Progenitor cell of endocrine pancreas (in vitro differentiated cells): Measurements from ENCODE around the gene IPPK. TPM values are rescaled to one million over a fixed set of nuclear protein-coding genes. Genes with fewer than 3 reads are reported as not detected.
"Not testable (repeated sequence)": the region's sequence is repeated elsewhere in the genome, so short reads cannot be mapped to it uniquely, and the experiment has no call there.

Source experiments
- DNase-seq: peaks from one replicate; pipeline ENCODE4 v3.0.0; 2021; ENCODE audit warnings: low spot score; ENCODE audit not compliant: unreplicated experiment
- H3K27ac Mint-ChIP-seq: 2 replicates; pipeline ENCODE4 v1.8.0; 2021; ENCODE audit warnings: mild to moderate bottlenecking, moderate library complexity, mixed read lengths
- H3K27me3 Mint-ChIP-seq: 2 replicates; pipeline ENCODE4 v1.8.0; 2021; ENCODE audit warnings: mixed read lengths
- H3K36me3 Mint-ChIP-seq: 2 replicates; pipeline ENCODE4 v1.8.0; 2022; ENCODE audit warnings: mixed read lengths; ENCODE audit not compliant: insufficient read depth
- H3K4me1 Mint-ChIP-seq: 2 replicates; pipeline ENCODE4 v1.8.0; 2021; ENCODE audit warnings: low read depth, mixed read lengths
- H3K4me3 Mint-ChIP-seq: 2 replicates; pipeline ENCODE4 v1.8.0; 2021; ENCODE audit warnings: low read depth, mild to moderate bottlenecking, moderate library complexity, mixed read lengths
- H3K9me3 Mint-ChIP-seq: 2 replicates; pipeline ENCODE4 v1.8.0; 2021; ENCODE audit warnings: low read depth, mixed read lengths
- total RNA-seq: library from RNA; stranded (reverse); gene quantifications from 2 replicates; pipeline ENCODE4 v1.2.1, GENCODE V29; 2021
- TF ChIP-seq, protein P1 (sequence below): fragments of 200-600 bp; sonication (generic); IDR thresholded peaks from one replicate; pipeline ENCODE4 v1.5.0; 2021; ENCODE audit warnings: antibody characterized with exemption, mild to moderate bottlenecking; ENCODE audit not compliant: unreplicated experiment

The IPPK gene
- total RNA-seq, 1 donor from 2014 or later: 10.2 TPM

GRCh38 chr9:92576175-92576574 lies 93.8 kb downstream of the IPPK start:
- no peak for DNase-seq
- Mint-ChIP-seq H3K27ac (no peak overlapping the region), H3K36me3 (no peaks in the 10 kb centered on the region), H3K4me1 (no peaks in the 10 kb centered on the region), H3K27me3 (no peaks in the 10 kb centered on the region), H3K4me3 (no peak overlapping the region), H3K9me3 (peaks cover 7% of the 10 kb centered on the region)
- TF ChIP-seq, protein P1, sequence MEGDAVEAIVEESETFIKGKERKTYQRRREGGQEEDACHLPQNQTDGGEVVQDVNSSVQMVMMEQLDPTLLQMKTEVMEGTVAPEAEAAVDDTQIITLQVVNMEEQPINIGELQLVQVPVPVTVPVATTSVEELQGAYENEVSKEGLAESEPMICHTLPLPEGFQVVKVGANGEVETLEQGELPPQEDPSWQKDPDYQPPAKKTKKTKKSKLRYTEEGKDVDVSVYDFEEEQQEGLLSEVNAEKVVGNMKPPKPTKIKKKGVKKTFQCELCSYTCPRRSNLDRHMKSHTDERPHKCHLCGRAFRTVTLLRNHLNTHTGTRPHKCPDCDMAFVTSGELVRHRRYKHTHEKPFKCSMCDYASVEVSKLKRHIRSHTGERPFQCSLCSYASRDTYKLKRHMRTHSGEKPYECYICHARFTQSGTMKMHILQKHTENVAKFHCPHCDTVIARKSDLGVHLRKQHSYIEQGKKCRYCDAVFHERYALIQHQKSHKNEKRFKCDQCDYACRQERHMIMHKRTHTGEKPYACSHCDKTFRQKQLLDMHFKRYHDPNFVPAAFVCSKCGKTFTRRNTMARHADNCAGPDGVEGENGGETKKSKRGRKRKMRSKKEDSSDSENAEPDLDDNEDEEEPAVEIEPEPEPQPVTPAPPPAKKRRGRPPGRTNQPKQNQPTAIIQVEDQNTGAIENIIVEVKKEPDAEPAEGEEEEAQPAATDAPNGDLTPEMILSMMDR: no peak

DNA sequence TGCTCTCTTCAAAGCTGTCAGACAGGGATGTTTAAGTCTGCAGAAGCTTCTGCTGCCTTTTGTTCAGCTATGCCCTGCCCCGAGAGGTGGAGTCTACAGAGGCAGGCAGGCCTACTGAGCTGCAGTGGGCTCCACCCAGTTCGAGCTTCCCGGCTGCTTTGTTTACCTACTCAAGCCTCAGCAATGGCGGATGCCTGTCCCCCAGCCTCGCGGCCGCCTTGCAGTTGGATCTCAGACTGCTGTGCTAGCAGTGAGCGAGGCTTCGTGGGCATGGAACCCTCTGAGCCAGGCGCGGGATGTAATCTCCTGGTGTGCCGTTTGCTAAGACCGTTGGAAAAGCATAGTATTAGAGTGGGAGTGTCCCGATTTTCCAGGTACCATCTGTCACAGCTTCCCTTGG lies 96.3 kb downstream of the IPPK start:
- H3K9me3 Mint-ChIP-seq, DNase-seq: not testable (repeated sequence)

DNA sequence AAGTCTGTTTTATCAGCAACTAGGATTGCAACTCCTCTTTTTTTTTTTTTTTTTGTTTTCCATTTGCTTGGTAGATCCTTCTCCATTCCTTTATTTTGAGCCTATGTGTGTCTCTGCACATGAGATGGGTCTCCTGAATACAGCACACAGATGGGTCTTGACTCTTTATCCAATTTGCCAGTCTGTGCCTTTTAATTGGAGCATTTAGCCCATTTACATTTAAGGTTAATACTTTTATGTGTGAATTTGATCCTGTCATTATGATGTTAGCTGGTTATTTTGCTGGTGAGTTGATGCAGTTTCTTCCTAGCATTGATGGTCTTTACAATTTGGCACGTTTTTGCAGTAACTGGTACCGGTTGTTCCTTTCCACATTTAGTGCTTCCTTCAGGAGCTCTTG lies 98.1 kb downstream of the IPPK start:
- not testable (repeated sequence) for DNase-seq, H3K4me3 Mint-ChIP-seq, H3K9me3 Mint-ChIP-seq, H3K27me3 Mint-ChIP-seq, H3K36me3 Mint-ChIP-seq, H3K4me1 Mint-ChIP-seq, H3K27ac Mint-ChIP-seq

More for the DNA sequence above, 96.3 kb downstream of the IPPK start:
- not testable (repeated sequence) for H3K36me3 Mint-ChIP-seq, H3K27ac Mint-ChIP-seq, H3K27me3 Mint-ChIP-seq, H3K4me3 Mint-ChIP-seq, H3K4me1 Mint-ChIP-seq

- no peaks in the 10 kb centered on the region for H3K36me3 Mint-ChIP-seq
- TF ChIP-seq, protein P1: no peak
- H3K4me3 Mint-ChIP-seq: no peak overlapping the region
- no peaks in the 10 kb centered on the region for H3K4me1 Mint-ChIP-seq
- no peak overlapping the region for H3K27ac Mint-ChIP-seq
- H3K9me3 Mint-ChIP-seq: no peaks in the 10 kb centered on the region
- DNase-seq: no peak
- H3K27me3 Mint-ChIP-seq: no peaks in the 10 kb centered on the region
These were observed 104.9 kb downstream of the IPPK start for GRCh38 chr9:92564982-92565381.

DNA sequence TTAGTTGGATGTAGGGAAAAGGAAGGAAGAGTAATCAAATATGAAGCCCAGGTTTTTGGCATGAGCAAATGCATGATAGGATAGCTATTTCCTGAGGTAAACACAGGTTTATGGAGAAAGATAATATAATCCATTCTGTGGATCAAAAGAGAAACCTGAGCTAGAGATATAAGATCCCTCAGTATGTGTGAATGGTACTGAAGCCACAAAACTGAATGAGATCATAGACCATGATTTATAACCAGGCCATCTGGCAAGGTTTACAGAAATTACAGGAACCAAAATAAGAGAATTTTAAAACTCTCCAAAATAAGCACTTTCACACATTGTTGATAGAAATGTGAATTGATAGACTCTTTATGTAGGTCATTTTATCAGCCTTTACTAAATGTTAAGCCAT lies 105.4 kb downstream of the IPPK start:
- Mint-ChIP-seq H3K27ac (no peak overlapping the region), H3K4me3 (no peak overlapping the region), H3K27me3 (no peaks in the 10 kb centered on the region), H3K9me3 (no peaks in the 10 kb centered on the region), H3K36me3 (no peaks in the 10 kb centered on the region), H3K4me1 (no peaks in the 10 kb centered on the region)
- TF ChIP-seq, protein P1: no peak
- no peak for DNase-seq

Other genes with a start within 250 kb of the IPPK start
- not detected in 2 replicates for gene OMD, start 245.7 kb downstream of the IPPK start, total RNA-seq
- gene ASPN, start 187.6 kb downstream of the IPPK start, total RNA-seq: not detected in 2 replicates
- gene ECM2, start 134.1 kb downstream of the IPPK start, total RNA-seq: 0.31 and 0.77 TPM in 2 replicates
- gene BICD2, start 94.7 kb upstream of the IPPK start, total RNA-seq: 24.6 and 25.5 TPM in 2 replicates
- gene ZNF484, start 207.9 kb upstream of the IPPK start, total RNA-seq: 11.1 and 12.0 TPM in 2 replicates